Loucy (cell line): Measurements from ENCODE around the gene MSN.

Source experiments
- EZH2phosphoT487 ChIP-seq: fragments of 200-600 bp; IDR thresholded peaks from 2 replicates; pipeline ENCODE4 v1.6.1; 2018; ENCODE audit warnings: antibody characterized with exemption, mild to moderate bottlenecking, moderate library complexity, borderline replicate concordance
- TF ChIP-seq, protein P1 (sequence below): fragments of 200-600 bp; sonication (generic); conservative IDR thresholded peaks from 2 replicates; pipeline ENCODE4 v1.5.1; 2014; ENCODE audit warnings: mild to moderate bottlenecking, antibody characterized with exemption, low read length

DNA sequence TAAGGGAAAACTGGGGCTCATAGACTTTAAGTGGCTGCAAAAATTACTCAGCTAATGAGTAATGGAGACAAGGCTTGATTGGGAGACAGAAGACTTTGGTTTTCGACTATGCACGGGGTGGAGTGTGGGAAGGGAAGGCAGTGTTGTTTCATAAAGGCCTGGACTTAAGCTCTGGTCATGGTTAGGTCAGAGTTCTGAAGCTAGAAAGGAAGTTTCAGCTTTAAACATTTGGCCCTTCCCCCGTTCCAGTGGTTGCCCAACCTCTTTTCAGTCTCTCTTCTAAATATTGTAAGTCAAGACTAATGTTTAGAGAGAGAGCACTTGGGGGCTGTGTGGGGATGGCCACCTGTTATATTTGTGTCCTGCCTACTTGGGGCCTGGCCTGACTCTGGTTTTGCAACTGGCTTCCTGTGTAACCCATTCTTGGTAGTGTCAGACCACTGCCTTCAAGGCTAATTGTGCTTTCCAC, 21.0 kb downstream of the MSN start:
- TF ChIP-seq, protein P1, sequence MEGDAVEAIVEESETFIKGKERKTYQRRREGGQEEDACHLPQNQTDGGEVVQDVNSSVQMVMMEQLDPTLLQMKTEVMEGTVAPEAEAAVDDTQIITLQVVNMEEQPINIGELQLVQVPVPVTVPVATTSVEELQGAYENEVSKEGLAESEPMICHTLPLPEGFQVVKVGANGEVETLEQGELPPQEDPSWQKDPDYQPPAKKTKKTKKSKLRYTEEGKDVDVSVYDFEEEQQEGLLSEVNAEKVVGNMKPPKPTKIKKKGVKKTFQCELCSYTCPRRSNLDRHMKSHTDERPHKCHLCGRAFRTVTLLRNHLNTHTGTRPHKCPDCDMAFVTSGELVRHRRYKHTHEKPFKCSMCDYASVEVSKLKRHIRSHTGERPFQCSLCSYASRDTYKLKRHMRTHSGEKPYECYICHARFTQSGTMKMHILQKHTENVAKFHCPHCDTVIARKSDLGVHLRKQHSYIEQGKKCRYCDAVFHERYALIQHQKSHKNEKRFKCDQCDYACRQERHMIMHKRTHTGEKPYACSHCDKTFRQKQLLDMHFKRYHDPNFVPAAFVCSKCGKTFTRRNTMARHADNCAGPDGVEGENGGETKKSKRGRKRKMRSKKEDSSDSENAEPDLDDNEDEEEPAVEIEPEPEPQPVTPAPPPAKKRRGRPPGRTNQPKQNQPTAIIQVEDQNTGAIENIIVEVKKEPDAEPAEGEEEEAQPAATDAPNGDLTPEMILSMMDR = no peak
- TF ChIP-seq EZH2phosphoT487 = no peak
